Sigmoid colon (tissue), 7 donors: ENCODE results near the gene ARL1. TPM values are rescaled to one million over a fixed set of nuclear protein-coding genes. Genes with fewer than 3 reads are reported as not detected.
"Not testable (repeated sequence)": the region's sequence is repeated elsewhere in the genome, so short reads cannot be mapped to it uniquely, and the experiment has no call there.

Source experiments
- DNase-seq: peaks from one replicate; pipeline ENCODE4 v3.0.0-alpha.2; 2019
- H3K27ac ChIP-seq, 4 donors: fragments of 200-600 bp; sonication (generic); one replicate each; pipeline ENCODE4 v1.5.1; 2016 to 2019; ENCODE audit warnings: mild to moderate bottlenecking in 1 of 4
- H3K27me3 ChIP-seq, 3 donors: fragments of 200-600 bp; sonication (generic); one replicate each; pipeline ENCODE4 v1.5.1; 2019; ENCODE audit warnings: mild to moderate bottlenecking in 1 of 3
- H3K36me3 ChIP-seq, 4 donors: fragments of 200-600 bp; sonication (generic); one replicate each; pipeline ENCODE4 v1.5.1; 2016 to 2019
- H3K4me1 ChIP-seq, 4 donors: fragments of 200-600 bp; sonication (generic); one replicate each; pipeline ENCODE4 v1.5.1; 2017 to 2019
- H3K4me3 ChIP-seq, 4 donors: fragments of 200-600 bp; sonication (generic); one replicate each; pipeline ENCODE4 v1.5.1; 2017 to 2019; ENCODE audit warnings: mild to moderate bottlenecking in 2 of 4, moderate library complexity in 1 of 4
- H3K9me3 ChIP-seq, 4 donors: fragments of 200-600 bp in 3 of 4; sonication (generic) in 3 of 4; one replicate each; pipeline versions ENCODE4 v1.5.1 to v1.6.1; 2013 to 2019
- EP300 ChIP-seq, 4 donors: sonication (generic); formaldehyde crosslinking; IDR thresholded peaks; one replicate each; pipeline ENCODE4 v1.6.1; 2017; ENCODE audit warnings: antibody characterized with exemption in 4 of 4
- POLR2A ChIP-seq, 2 donors: fragments of 450-650 bp; IDR thresholded peaks; one replicate each; pipeline ENCODE4 v1.6.1; 2016; ENCODE audit warnings: antibody characterized with exemption in 2 of 2, mild to moderate bottlenecking in 2 of 2, moderate library complexity in 2 of 2
- POLR2AphosphoS5 ChIP-seq, 4 donors: sonication (generic); formaldehyde crosslinking; IDR thresholded peaks; one replicate each; pipeline ENCODE4 v1.6.1; 2017; ENCODE audit warnings: antibody characterized with exemption in 4 of 4
- WGBS, 2 donors: extraction: QIAGEN DNeasy Blood & Tissue Kit; methylation state at CpG; one replicate each; pipeline ENCODE4 v1.1.7; 2013; 5-methylcytosine and 5-hydroxymethylcytosine counted together
- intact Hi-C: fragments of 100-400 bp; cut with DNase I; formaldehyde crosslinking; loops from one replicate; pipeline ENCODE4 v1.15.1; 2023
- polyA plus RNA-seq, 3 donors: library from polyadenylated mRNA; stranded (reverse); fragments of 200-250 nt; gene quantifications; one replicate each; pipeline ENCODE4 v1.2.3, GENCODE V29; 2013
- total RNA-seq, 4 donors: library from RNA; depleted of rRNA; stranded (reverse); fragments of >200 nt; gene quantifications; one replicate each; pipeline ENCODE4 v1.1.0, GENCODE V29; 2016
- TF ChIP-seq, protein P1 (sequence below), 4 experiments: fragments of 450-650 bp in 3 of 4; fragments of 200-600 bp in 1 of 4; IDR thresholded peaks; one replicate each; pipeline ENCODE4 v1.5.1; 2016 to 2019; ENCODE audit warnings: antibody characterized with exemption in 4 of 4, mild to moderate bottlenecking in 3 of 4, moderate library complexity in 2 of 4
- donor health status: healthy with polysubstance abuse.
- donor health status: Bipolar disorder and iron deficiency.
- donor health status: healthy.

The ARL1 gene
- total and polyA plus RNA-seq, 7 donors, result 22.2 to 72.2 (median 49.3) TPM

DNA sequence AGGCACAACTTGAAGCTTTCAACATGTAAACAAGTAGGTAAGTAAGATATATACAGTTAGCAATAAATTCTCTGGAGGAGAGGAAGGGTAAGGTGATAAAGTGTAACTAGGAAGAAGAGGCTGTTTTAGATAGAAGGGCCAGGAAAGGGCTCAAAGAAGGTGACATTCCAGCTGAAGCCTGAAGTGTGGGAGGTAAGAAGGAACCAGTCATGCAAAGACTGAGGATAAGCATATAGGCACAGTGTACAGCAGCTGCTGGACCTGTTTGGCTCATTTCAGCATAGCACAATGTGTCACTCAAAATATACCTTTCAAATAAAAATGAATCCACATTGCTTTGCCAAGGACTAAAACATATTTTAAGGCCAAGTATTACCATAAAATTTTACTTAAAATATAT, 28.6 kb upstream of the ARL1 start:
- no peak for DNase-seq
- Histone ChIP-seq H3K4me3 (no peak overlapping the region), H3K36me3 (no peaks in the 10 kb centered on the region), H3K27me3 (no peaks in the 10 kb centered on the region), H3K27ac (no peak overlapping the region), H3K9me3 (no peaks in the 10 kb centered on the region), H3K4me1 (no peaks in the 10 kb centered on the region)
- TF ChIP-seq, protein P1, sequence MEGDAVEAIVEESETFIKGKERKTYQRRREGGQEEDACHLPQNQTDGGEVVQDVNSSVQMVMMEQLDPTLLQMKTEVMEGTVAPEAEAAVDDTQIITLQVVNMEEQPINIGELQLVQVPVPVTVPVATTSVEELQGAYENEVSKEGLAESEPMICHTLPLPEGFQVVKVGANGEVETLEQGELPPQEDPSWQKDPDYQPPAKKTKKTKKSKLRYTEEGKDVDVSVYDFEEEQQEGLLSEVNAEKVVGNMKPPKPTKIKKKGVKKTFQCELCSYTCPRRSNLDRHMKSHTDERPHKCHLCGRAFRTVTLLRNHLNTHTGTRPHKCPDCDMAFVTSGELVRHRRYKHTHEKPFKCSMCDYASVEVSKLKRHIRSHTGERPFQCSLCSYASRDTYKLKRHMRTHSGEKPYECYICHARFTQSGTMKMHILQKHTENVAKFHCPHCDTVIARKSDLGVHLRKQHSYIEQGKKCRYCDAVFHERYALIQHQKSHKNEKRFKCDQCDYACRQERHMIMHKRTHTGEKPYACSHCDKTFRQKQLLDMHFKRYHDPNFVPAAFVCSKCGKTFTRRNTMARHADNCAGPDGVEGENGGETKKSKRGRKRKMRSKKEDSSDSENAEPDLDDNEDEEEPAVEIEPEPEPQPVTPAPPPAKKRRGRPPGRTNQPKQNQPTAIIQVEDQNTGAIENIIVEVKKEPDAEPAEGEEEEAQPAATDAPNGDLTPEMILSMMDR (IDR thresholded peaks at IDR 0.05), result no peak
- TF ChIP-seq POLR2A (IDR thresholded peaks at IDR 0.05) (no peak), EP300 (IDR thresholded peaks at IDR 0.05) (no peak), POLR2AphosphoS5 (IDR thresholded peaks at IDR 0.05) (no peak)
- intact Hi-C loops, result no loop called here

DNA sequence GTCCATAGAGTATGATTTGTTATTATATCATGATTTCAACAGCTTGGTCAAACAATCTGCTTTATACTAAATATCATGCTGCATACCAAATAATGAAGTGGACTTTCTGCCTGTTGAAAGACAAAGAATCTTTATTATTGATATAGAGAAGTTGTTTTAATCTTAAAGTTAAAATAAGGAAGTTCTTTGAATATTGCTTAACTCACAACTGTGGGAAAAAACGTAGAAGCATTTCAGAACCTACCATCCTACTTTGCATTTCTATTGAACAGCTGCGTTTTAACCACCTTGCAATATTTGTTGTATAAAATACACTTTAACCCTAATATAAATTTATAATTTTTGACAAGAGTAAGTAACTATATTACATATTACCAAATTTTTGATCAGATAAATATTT, 22.9 kb upstream of the ARL1 start:
- no peak for DNase-seq
- Histone ChIP-seq H3K36me3 (no peaks in the 10 kb centered on the region), H3K4me1 (no peaks in the 10 kb centered on the region), H3K27ac (no peak overlapping the region), H3K4me3 (no peak overlapping the region), H3K27me3 (no peaks in the 10 kb centered on the region), H3K9me3 (no peaks in the 10 kb centered on the region)
- WGBS, 2 donors, result 40 to 68% methylated on average over 2 of the region's 2 CpGs
- intact Hi-C loops, result no loop called here
- TF ChIP-seq POLR2AphosphoS5 (IDR thresholded peaks at IDR 0.05), result no peak
- no peak for TF ChIP-seq EP300 (IDR thresholded peaks at IDR 0.05)
- TF ChIP-seq POLR2A (IDR thresholded peaks at IDR 0.05), result no peak
- TF ChIP-seq, protein P1 (IDR thresholded peaks at IDR 0.05), result no peak

DNA sequence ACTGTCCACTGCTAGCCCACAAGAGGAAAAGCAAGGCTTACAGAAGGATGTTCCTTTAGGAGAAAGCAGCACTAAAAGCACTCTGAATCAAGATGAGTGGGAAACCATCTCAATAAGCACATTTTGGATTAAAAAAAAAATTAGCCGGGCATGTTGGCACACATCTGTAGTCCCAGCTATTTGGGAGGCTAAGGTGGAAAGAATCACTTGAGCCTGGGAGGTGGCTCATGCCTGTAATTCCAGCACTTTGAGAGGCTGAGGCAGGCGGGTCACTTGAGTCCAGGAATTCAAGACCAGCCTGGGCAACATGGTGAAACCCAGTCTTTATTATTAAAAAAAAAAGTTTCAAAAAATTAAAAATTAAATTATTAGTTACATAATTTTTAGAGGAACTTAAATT, 17.0 kb upstream of the ARL1 start:
- no peak overlapping the region for H3K27ac ChIP-seq
- TF ChIP-seq, protein P1 (IDR thresholded peaks at IDR 0.05), result no peak
- TF ChIP-seq POLR2AphosphoS5 (IDR thresholded peaks at IDR 0.05) (no peak), POLR2A (IDR thresholded peaks at IDR 0.05) (no peak), EP300 (IDR thresholded peaks at IDR 0.05) (no peak)
- 73 to 95% methylated on average over 2 of the region's 2 CpGs for WGBS, 2 donors
- H3K27me3 ChIP-seq, result no peaks in the 10 kb centered on the region
- H3K36me3 ChIP-seq, result no peaks in the 10 kb centered on the region
- no peak overlapping the region for H3K4me3 ChIP-seq
- H3K9me3 ChIP-seq, result no peaks in the 10 kb centered on the region
- H3K4me1 ChIP-seq, result no peaks in the 10 kb centered on the region
- intact Hi-C loops, result no loop called here
- no peak for DNase-seq

DNA sequence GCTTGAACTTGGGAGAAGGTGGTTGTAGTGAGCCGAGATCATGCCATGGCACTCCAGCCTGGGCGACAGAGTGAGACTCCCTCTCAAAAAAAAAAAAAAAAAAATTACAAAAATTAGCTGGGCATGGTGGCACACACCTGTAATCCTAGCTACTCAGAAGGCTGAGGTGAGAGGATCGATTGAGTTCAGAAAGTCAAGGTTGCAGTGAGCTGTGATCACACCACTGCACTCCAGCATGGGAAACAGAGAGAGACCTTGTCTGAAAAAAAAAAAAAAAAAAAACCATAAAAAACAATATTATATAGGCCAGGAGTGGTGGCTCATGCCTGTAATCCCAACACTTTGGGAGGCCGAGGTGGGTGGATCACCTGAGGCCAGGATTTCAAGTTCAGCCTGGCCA, 14.5 kb upstream of the ARL1 start:
- H3K36me3 ChIP-seq, H3K27ac ChIP-seq, H3K4me3 ChIP-seq, DNase-seq, H3K9me3 ChIP-seq, H3K27me3 ChIP-seq, intact Hi-C loops, H3K4me1 ChIP-seq: not testable (repeated sequence)
- 91 to 93% methylated on average over 4 of the region's 4 CpGs for WGBS, 2 donors

DNA sequence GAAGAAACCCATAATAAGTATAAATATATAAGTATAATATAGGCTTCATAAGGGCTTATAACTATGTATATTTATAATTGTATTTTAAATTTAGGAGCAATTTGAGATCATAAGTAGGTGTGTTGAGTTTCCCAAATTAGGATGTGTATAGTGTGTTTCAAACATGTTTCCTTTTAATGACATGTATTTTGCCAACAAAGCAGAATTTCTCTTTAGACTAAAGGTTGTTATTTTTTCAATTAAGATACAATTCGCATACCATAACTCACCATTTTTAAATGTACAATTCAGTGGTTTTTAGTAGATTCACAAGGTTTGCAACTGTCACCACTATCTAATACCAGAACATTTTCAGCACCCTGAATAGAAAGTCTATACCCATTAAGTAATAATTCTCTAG, 7.7 kb upstream of the ARL1 start:
- WGBS, 2 donors, result 93 to 94% methylated on average over 1 of the region's 1 CpG
- H3K9me3 ChIP-seq, result no peaks in the 10 kb centered on the region
- no peak overlapping the region for H3K4me3 ChIP-seq
- no peaks in the 10 kb centered on the region for H3K36me3 ChIP-seq
- DNase-seq, result no peak
- intact Hi-C loops, result no loop called here
- no peak for TF ChIP-seq POLR2AphosphoS5 (IDR thresholded peaks at IDR 0.05)
- no peak overlapping the region for H3K27ac ChIP-seq
- H3K4me1 ChIP-seq, result no peaks in the 10 kb centered on the region
- H3K27me3 ChIP-seq, result no peaks in the 10 kb centered on the region

DNA sequence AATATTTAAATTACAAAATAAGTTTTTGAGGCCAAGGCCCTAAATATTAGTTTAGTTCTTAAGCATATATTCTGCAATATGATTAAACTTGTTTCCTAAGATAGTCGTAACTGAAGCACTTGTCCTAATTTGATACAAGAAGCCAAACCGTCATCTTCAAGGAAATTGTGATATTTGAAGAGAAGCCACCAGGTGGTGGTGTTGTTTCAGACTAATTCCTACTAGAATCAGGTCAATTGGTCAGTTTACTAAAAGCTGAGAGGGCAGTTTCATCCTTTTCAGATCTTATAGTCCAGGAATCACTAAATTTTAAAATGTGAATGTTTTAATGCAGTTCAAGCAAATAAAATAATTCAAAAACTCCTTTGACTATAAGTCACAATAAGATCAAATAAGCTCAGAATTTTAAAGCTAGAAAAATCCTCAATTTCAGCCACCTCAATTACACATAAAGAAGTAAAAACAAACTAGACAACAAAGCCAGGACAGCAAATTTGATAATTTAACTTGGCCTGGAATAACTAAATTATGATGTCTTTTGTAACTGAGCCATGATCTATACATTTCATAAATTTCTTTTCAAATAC, 7.1 kb upstream of the ARL1 start:
- Histone ChIP-seq H3K27me3 (no peaks in the 10 kb centered on the region), H3K4me1 (no peaks in the 10 kb centered on the region), H3K9me3 (no peaks in the 10 kb centered on the region), H3K36me3 (no peaks in the 10 kb centered on the region), H3K4me3 (no peak overlapping the region), H3K27ac (no peak overlapping the region)
- DNase-seq, result no peak
- intact Hi-C loops, result no loop called here
- WGBS, 2 donors, result 1 to 4% methylated on average over 2 of the region's 2 CpGs
- TF ChIP-seq EP300 (IDR thresholded peaks at IDR 0.05), result no peak
- TF ChIP-seq, protein P1 (IDR thresholded peaks at IDR 0.05), result peak; percentile 20 to 46 (median 44)

DNA sequence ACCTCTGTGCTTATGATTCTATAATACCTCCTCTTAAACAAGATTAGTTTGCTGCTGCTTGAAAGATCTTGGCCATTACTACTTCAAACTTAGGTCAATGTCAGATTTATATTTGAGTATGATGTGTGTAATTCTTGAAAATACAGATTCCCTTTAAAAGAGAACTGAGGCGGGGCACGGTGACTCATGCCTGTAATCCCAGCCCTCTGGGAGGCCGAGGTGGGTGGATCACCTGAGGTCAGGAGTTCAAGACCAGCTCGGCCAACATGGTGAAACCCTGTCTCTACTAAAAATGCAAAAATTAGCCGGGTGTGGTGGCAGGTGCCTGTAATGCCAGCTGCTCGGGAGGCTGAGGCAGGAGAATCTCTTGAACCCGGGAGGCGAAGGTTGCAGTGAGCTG, 2.6 kb upstream of the ARL1 start:
- H3K36me3 ChIP-seq, intact Hi-C loops, H3K27me3 ChIP-seq, DNase-seq, H3K27ac ChIP-seq, H3K9me3 ChIP-seq, H3K4me3 ChIP-seq: not testable (repeated sequence)
- H3K4me1 ChIP-seq, result peaks cover 0 to 26% (median 20%) of the 10 kb centered on the region in 4 donors
- WGBS, 2 donors, result 66 to 79% methylated on average over 8 of the region's 8 CpGs
